PC-3 (cell line): ENCODE measurements around the gene CLEC4E.

ENCODE experiments used
- EZH2 ChIP-seq: fragments of 300-600 bp; sonication (generic); IDR thresholded peaks from one replicate; pipeline ENCODE4 v1.6.1; 2017; ENCODE audit warnings: antibody characterized with exemption, mild to moderate bottlenecking, low read length; ENCODE audit not compliant: unreplicated experiment
- EZH2phosphoT487 ChIP-seq: fragments of 300-600 bp; sonication (generic); IDR thresholded peaks from 2 replicates; pipeline ENCODE4 v1.6.1; 2018; ENCODE audit warnings: mild to moderate bottlenecking, antibody characterized with exemption, low read length, borderline replicate concordance
- TF ChIP-seq, protein P1 (sequence below): fragments of 300-600 bp; sonication (generic); conservative IDR thresholded peaks from 2 replicates; pipeline ENCODE4 v1.5.1; 2017; ENCODE audit warnings: antibody characterized with exemption, low read depth, mild to moderate bottlenecking, low read length

DNA sequence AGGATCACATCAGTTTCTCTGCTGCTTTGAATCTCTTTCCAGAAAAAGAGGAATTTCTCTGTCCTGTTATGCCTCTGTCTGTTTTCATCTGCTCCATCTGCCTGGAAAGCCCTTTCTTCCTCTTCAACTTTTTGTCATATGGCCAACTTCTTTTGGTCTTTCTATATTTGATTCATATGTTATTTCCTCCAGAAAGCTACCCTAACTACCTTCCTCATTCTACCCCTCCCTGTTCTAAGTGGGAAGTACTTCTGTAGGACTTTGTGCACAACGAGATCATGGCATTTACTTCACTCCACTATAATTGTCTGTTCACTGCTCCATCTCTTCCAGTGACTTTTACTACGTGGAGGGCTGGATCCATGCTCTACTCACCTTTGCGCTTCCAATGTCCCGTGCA is 21.5 kb downstream of the CLEC4E start:
- TF ChIP-seq, protein P1, sequence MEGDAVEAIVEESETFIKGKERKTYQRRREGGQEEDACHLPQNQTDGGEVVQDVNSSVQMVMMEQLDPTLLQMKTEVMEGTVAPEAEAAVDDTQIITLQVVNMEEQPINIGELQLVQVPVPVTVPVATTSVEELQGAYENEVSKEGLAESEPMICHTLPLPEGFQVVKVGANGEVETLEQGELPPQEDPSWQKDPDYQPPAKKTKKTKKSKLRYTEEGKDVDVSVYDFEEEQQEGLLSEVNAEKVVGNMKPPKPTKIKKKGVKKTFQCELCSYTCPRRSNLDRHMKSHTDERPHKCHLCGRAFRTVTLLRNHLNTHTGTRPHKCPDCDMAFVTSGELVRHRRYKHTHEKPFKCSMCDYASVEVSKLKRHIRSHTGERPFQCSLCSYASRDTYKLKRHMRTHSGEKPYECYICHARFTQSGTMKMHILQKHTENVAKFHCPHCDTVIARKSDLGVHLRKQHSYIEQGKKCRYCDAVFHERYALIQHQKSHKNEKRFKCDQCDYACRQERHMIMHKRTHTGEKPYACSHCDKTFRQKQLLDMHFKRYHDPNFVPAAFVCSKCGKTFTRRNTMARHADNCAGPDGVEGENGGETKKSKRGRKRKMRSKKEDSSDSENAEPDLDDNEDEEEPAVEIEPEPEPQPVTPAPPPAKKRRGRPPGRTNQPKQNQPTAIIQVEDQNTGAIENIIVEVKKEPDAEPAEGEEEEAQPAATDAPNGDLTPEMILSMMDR = no peak
- TF ChIP-seq EZH2 = no peak
- no peak for TF ChIP-seq EZH2phosphoT487
